HG03159 (cell line): Measurements from ENCODE around the gene TAX1BP3.

Experiments used
- ATAC-seq: cut with Tn5 transposase; IDR thresholded peaks from one replicate; pipeline ENCODE4 v1.9.1; 2021; ENCODE audit warnings: mild to moderate bottlenecking, moderate library complexity; ENCODE audit not compliant: unreplicated experiment

Gene TAX1BP3

GRCh38 chr17:3659541-3660111 lies 8.8 kb downstream of the TAX1BP3 start:
- no peak for ATAC-seq

DNA sequence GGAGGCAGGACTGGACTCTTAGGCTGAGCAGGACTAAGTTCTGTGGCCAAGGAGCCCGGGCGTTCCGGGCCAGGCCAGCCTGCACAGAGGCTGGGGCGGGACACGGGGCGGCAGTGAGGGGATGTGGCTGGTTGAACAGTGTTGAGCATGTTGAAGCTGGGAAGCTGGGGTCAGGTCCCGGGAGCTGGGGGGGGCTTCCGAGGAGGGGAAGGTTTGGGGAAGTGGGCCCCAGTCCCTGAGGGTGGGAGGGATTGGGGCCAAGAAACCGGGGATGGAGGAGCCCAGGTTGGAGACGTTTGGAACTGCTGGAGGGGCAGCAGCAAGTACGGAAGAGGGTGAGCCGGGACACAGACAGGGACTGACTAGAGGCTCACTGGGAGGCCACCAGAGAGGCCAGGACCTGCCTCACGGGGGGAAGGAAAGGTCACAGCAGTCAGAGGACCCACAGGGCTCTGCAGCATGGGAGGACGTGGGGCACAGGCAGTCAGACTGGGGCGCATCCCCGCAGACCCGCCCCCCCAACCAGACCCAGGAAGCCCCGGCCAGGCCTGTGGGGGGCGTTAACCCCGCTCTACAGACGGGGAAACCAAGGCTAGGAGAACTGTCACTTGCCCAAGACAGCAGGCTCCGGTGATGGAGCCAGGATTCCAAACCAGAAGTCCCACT lies 9.5 kb downstream of the TAX1BP3 start:
- no peak for ATAC-seq

DNA sequence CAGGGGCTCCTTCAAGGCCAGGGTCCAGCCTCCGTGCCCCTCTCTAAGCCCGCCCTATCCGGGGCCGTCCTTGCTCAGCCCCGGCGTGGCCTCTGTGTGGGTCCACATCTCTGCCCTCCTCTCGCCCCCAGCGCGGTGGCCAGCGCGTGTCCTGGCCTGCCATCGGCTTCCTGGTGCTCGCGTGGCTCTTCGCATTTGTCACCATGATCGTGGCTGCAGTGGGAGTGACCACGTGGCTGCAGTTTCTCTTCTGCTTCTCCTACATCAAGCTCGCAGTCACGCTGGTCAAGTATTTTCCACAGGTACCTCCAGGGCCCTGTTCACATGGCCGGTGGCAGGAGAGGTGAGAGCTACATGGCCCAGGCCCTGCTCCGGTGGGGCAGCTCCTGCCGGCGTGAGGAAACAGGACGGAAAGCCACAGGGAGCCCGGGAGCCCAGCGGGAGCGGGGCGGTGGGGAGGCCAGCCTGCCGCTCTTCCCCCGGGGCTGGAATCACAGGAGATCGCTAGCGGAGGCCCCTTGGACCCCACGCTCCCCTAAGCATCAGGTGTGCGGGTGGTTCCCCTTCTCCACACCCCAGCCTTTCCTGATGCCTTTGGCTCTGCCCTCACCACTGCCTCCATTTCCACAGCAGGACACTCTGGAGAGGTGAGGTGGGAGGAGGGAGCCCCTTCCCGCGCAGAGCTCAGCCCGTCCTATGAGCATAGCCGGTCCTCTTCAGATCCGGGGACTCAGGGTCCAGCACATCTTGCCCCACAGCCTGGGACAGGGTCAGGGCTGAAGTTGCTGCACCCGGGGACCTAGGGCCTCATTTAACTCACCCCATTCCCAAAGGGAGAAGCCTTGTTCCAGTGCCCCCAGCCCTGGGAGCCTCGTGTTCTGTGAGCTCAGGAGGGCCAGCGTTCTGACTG lies 10.2 kb downstream of the TAX1BP3 start:
- no peak for ATAC-seq

GRCh38 chr17:3657588-3657869 lies 10.8 kb downstream of the TAX1BP3 start:
- no peak for ATAC-seq

- ATAC-seq = no peak
Measured at GRCh38 chr17:3656755-3657587, 11.4 kb downstream of the TAX1BP3 start.

DNA sequence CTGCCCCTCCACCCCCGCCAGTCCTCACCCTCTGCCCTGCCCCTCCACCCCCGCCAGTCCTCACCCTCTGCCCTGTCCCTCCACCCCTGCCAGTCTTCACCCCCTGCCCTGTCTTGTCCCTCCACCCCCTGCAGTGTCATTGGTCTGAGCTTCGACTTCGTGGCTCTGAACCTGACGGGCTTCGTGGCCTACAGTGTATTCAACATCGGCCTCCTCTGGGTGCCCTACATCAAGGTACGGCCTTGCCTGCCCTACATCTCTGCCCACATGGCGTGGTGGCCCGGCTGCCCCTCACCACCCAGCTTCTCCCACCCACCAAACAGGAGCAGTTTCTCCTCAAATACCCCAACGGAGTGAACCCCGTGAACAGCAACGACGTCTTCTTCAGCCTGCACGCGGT lies 12.0 kb downstream of the TAX1BP3 start:
- no peak for ATAC-seq

GRCh38 chr17:3655766-3656165 lies 12.6 kb downstream of the TAX1BP3 start:
- ATAC-seq = no peak

- no peak for ATAC-seq
Measured at GRCh38 chr17:3647769-3648555, 20.4 kb downstream of the TAX1BP3 start.

DNA sequence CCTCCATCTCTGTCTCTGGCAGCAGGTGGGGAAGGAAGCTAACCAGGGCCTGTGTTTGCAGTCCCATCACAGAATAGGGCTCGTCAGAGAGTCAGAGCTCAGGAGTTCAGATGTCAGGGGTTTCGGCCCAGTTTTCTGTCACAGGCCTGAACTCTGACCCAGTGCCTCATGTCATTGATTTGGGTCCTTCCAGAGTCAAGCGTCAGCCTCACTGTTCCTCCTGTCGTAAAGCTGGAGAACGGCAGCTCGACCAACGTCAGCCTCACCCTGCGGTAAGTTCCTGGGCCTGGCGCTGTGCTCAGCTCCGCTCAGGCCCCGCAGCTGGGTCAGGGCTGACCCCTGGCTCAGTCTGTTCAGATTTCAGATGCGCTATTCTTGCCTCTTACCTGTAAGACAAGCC lies 21.1 kb downstream of the TAX1BP3 start:
- no peak for ATAC-seq

DNA sequence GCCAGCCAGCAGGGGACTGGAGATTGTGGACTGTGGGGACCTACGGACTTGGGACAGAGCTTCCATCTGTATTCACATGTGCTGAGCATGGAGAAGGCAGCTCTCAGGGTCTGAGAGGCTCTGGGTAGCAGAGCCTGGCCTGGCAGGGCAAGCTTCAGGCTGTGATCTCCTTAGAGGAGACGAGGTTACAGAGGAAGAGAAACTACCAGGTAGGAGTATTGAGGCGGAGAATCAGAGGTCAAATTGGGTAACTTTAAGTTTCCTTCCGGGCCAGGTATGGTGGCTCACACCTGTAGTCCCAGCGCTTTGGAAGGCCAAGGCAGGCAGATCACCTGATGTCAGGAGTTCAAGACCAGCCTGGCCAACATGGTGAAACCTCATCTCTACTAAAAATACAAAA lies 23.1 kb downstream of the TAX1BP3 start:
- ATAC-seq = no peak

DNA sequence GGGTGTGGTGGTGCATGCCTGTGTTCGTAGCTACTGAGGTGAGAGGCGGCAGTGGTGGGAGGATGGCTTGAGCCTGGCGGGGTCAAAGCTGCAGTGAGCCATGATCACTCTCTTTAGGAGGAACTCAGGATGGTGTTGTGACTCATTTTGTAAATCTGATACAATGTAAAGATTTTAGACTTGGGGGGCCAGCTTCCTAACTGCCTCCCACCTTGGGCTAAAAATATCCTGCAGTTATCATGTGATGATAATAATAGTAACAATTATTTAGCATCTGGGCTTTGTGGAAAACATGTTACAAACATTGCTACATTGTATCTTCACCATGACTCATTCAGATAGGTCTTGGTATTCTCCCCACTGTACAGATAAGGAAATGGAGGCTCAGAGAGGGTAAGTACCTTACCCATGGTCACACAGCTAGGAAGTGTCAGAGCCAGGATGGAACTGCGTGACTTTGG lies 24.5 kb downstream of the TAX1BP3 start:
- no peak for ATAC-seq

DNA sequence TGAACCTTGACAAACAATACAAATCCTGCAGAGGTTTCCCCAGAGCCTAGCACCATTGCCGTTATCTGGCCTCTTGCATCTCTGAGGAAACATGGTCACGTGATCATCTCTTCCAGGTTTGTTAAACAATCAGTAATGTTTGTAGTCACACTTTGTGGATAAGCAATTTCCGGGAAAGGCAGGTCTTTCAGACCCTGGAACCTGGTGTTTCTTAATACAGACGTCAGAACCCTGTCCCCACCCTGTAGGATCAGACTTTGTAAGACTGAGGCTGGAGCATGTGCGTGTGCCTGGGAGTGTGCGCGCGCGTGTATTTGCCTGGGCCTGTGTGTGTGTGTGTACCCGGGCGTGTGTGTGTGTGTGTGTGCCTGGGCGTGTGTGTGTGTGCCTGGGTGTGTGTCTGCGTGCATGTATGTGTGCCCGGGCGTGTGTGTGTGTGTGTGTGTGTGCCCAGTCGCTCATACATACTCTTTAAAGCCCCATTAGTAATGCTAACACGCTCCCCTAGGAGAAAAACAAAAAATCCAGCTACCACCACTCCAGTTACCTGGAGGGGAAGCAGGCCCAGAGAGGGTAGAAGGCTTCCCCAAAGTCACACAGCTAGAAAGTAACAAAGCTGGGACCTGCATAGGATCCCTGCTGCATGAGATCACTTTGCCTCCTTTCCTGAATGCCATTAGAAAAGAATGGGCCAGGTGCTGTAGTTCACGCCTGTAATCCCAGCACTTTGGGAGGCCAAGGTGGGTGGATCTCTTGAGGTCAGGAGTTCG lies 26.5 kb downstream of the TAX1BP3 start:
- no peak for ATAC-seq

DNA sequence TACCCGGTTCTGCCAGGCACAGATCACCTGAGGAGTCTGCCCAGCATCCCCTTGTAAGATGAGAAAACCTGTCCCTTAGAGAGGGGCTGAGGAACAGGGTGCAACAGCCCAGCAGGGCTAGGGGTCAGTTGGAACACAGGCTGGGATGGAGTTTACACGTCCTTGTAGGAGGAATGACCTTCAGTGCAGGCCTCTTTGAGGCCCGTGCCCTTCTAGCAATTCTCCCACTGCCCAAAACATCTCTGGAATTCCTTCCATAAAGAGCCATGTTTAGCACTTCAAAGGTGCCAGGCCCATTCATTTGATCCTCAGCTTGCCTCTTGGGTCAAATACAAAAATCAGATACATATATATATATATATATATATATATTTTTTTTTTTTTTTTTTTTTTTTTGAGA lies 27.4 kb downstream of the TAX1BP3 start:
- ATAC-seq = no peak

DNA sequence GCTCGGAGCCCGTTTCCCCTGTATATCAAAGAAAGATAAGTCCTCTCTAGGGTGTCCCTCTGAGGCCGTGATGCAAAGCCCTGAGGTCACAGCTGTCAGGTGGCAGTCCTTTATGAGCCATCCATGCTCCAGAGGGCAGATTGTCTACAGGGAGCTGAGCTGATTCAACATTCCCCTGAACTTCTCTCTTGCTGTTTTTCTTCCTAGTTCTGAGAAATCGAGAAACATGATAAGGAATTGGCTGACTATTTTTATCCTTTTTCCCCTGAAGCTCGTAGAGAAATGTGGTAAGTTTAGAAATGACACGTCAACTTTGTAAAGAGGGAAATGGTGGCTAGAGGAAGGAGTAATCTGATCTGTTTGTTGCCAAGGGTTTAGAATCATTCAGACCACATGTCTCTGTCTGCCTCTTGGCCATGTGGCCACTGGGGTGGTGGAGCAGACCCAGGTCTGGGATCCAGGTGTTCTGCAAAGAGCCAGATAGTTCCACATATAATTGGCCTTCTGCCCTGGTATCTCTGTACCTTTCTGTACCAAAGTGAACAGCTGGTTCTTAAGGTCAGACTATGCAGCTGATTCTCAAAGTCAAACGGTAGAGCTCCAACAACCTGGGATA lies 28.3 kb downstream of the TAX1BP3 start:
- no peak for ATAC-seq

DNA sequence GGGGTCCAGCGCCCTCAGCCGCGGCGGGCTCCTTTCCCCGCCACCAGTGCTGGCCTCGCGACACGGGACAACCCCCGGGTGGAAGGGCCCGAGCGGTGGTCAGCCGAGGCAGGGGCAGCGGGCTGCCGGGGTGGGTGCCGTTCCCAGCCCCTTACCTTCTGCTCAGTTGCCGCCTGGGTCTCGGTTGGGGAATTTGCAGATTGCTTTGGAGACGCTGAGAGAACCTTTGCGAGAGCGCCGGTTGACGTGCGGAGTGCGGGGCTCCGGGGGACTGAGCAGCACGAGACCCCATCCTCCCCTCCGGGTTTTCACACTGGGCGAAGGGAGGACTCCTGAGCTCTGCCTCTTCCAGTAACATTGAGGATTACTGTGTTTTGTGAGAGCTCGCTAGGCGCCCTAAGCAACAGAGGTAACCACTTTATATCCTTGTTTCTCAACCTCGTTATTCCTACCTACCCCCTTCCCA lies 31.4 kb downstream of the TAX1BP3 start:
- ATAC-seq = peak; percentile 5

DNA sequence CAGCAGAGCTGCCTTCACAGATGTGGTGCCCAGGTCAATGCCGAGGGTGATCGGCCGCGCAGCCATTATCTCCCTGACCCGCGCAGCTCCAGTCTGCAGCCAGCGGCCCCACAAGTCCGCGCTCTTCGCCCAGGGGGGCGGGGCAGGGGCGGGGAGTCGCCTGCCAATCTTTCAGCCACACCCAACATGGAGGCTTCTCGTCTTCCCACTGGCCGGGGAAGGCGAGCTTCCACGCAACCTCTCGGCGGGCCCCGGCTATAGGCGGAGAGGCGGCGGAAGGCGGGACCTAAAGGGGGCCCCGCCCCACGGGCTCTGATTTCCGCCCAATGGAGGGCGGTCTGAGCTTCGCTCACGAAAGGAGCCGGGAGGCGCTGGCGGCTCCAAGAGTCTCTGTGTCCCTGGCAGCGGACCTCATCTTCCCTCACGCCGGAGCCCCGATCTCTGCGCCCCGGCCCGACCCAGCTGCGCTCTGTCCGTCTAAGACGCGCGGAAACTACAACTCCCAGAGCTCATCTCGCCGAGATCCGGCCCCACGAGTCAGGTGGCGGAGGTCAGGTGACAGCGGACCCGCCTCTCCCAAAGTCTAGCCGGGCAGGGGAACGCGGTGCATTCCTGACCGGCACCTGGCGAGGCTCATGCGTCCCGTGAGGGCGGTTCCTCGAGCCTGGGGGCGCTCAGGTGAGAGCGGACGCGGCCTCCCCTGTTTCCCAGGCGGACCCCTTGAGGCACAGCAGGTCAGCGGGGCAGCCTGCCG lies 32.0 kb downstream of the TAX1BP3 start, which contains the start of the genes CTNS and SHPK:
Gene CTNS, plus strand, starts transcription at position 607 of the 754 bp plus-strand sequence. CDS start 3,447 bp downstream, outside the sequence.
Gene SHPK, minus strand, starts transcription at position 97 of the 754 bp plus-strand sequence. Its CDS starts 31 bp downstream, at position 66.
- peak; percentile 89 for ATAC-seq

GRCh38 chr17:3635474-3636153 lies 32.8 kb downstream of the TAX1BP3 start:
- no peak for ATAC-seq
